GM18499 (cell line): ENCODE measurements around the gene GANAB.
"Not testable (repeated sequence)": the region's sequence is repeated elsewhere in the genome, so short reads cannot be mapped to it uniquely, and the experiment has no call there.

Experiments
- ATAC-seq: cut with Tn5 transposase; IDR thresholded peaks from one replicate; pipeline ENCODE4 v1.9.1; 2021; ENCODE audit warnings: moderate number of reproducible peaks; ENCODE audit not compliant: insufficient read depth, unreplicated experiment

GANAB gene

DNA sequence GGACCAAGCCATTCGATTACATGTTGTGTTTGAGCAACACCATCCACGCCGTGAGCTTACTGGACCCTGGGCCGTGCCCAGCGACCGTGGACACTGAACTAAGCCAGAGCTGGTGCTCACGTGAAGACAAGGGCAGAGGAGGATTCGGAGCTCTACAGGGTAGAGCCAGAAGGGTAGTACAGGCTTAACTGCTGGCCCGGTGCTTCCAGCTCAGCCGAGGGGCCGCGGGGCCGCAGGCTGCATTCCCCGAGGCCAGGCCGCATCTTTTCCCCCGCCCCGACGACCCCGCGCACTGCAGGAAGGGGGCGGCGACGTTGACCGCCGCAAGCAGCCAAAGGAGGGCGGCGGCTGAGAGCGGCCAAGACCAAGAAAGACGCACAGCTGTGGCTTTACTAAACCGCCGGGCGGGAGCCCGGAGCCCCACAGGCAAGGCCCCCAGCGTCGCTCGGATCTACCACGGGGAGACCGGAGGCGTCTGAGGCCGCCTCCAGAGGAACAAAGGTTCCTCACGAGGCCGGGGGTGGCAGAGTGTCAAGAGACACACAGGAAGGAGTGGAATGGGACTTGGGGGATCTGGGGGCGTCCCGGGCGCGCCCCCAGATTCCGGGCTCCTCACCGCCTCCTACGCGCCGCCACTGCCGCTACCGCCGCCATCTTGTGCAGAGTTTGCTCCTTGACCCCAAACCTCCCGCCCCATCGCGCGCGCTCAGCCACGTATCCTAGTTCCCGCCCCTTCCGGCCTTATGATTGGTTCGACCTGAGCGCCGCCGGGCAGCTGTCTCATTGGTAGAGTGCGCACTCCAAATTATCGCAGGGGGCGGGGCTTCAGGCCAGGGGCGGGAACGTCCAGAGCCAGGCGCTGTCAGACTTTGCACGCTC, at the start of gene GANAB:
Gene GANAB, minus strand, starts transcription at position 668 of the 879 bp plus-strand sequence. Its CDS starts 14 bp downstream, at position 654.
- peak; percentile 75 for ATAC-seq

- ATAC-seq: no peak
These were observed 48.2 kb upstream of the GANAB start for GRCh38 chr11:62694455-62695167.

GRCh38 chr11:62693624-62694023, 47.2 kb upstream of the GANAB start:
- ATAC-seq: not testable (repeated sequence)

GRCh38 chr11:62689421-62690183, 43.2 kb upstream of the GANAB start, which contains the start of gene LRRN4CL:
TSS of gene LRRN4CL (minus strand) at chr11:62689530. CDS start at chr11:62688508, 1,022 bp downstream.
- no peak for ATAC-seq

DNA sequence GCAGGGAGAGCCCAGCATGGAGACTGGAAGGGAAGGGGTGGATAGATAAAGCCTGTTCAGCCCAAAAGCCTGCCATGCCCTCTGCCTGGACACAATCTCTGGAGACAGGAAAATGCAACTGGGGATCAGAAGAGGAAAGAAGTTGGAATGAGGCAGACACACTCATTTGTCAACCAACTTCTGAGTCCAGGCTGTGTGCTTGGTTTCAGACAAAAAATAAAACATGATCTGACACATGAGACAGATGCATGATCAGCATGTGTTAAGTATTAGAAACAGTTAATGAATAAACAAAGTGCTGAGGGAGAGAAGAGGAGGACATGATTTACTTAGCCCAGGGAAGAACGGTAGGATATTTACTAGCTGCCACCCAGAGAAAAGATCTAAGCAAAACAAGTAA, 42.1 kb upstream of the GANAB start:
- no peak for ATAC-seq

GRCh38 chr11:62687508-62688396, 41.3 kb upstream of the GANAB start:
- no peak for ATAC-seq

DNA sequence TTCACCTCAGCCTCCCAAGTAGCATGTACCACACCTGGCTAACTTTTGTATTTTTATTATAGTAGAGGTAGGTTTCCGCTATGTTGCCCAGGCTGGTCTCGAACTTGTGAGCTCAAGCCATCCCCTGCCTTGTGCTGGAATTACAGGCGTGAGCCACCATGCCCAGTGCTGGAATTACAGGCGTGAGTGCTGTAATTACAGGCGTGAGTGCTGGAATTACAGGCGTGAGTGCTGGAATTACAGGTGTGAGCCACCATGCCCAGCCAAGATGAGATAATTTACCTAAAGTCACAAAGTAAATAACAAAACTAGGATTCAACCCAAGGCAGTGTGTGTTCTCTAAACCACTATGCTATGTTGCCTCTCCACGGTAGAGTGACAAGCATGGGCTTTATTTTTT, 36.1 kb upstream of the GANAB start:
- ATAC-seq: no peak

- no peak for ATAC-seq
These were observed 34.4 kb upstream of the GANAB start for GRCh38 chr11:62680825-62681240.

DNA sequence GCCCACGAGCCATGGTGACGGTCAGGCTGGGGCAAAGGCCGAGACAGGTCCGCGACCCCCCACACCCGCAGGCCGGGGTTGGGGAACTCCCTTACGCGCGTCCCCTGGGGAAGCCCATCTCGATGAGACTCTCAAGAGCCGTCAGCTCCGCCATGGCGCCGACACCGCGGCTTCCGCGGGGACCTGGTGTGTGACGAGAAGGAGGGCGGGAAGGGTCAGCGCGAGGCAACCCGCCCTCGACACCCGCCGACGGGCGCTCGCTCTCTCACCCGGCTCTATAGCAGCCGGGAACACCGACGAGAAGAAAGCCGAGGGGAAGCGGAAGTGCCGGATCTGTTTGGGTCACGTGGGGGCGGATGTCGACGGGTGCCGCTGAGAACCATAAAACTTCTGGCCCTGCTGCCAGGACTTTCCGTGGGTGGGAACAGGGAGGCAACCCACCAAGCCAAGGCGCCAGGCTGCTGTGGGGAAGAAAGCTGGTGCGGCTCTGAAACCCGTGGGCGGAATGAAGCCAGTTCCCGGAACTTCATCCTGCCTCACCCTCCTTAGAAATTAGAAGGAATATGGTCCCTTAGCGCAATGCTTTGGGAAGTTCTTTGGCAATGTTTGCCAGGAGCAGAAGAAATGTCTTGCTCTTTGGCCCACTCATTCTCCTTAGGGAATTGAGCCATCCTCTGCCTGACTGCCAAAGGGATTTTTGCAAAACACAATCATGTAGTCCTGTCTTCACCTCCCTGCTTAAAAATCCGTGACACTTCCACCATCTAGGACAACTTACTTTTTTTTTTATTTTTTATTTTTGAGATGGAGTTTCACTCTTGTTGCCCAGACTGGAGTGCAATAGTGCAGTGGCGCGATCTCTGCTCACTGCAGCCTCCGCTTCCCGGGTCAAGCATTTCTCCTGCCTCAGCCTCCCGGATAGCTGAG, 32.6 kb upstream of the GANAB start, which contains the start of gene UBXN1:
Gene UBXN1, minus strand, starts transcription at position 304 of the 927 bp plus-strand sequence. Its CDS starts 150 bp downstream, at position 154.
- no peak for ATAC-seq

DNA sequence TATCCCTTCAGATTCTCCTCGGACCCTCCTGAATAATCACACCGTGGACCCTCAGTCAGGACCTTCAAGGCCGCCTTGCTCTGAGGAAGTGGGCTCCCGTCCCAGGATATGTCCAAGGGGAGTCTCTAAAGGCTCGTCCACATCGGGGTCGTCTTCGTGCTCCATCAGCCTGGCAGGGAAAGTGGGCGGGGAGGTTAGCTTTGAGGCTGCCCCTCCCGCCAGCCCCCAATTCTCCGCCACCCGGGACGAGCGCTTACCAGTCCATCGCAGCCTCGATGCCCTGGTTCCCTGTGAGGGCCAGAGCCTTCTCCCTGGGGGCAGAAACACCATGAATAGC, 32.0 kb upstream of the GANAB start:
- ATAC-seq: no peak

- ATAC-seq: no peak
These were observed 31.3 kb upstream of the GANAB start for GRCh38 chr11:62677714-62678113.

DNA sequence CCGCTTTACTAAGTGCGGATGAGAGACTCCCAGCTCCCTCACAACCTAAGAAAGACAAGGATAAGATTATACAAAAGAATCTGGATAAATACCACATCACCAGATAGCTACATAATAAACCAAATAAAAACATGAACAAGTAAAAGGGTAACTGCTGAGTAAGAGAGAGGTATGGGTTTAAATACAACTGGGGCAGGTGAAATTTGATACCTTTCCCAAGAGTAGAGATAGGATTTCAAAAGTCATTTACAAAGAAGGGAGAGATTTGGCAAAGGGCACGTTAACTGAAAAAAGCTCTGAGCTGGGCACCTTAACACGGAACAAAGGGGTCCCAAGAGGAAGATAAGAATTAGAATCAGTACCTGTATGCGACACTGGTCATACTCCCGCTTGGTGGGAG, 30.7 kb upstream of the GANAB start:
- no peak for ATAC-seq

DNA sequence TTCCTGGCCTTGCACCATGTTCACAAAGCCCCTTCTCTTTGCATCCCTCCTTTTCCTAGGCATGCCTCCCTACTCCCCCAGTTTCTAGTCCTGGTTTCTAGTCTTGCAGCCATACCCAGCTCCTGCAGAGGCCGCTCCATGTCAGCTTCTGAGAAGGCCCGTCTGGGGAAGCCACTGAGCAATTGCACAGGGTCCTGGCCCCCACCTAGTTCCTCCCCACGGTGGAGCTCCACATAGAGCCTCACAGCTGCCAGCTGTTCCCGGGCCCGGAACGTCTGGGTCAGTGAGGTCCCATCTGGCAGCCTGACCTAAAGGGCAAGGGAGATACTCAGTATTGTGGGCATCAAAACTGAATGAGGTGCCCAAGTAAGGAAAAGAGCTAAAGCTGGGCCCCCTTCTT, 30.3 kb upstream of the GANAB start:
- no peak for ATAC-seq

- not testable (repeated sequence) for ATAC-seq
These were observed 29.0 kb upstream of the GANAB start for GRCh38 chr11:62675415-62675814.

- ATAC-seq: no peak
These were observed 26.7 kb upstream of the GANAB start for GRCh38 chr11:62673196-62673525.

DNA sequence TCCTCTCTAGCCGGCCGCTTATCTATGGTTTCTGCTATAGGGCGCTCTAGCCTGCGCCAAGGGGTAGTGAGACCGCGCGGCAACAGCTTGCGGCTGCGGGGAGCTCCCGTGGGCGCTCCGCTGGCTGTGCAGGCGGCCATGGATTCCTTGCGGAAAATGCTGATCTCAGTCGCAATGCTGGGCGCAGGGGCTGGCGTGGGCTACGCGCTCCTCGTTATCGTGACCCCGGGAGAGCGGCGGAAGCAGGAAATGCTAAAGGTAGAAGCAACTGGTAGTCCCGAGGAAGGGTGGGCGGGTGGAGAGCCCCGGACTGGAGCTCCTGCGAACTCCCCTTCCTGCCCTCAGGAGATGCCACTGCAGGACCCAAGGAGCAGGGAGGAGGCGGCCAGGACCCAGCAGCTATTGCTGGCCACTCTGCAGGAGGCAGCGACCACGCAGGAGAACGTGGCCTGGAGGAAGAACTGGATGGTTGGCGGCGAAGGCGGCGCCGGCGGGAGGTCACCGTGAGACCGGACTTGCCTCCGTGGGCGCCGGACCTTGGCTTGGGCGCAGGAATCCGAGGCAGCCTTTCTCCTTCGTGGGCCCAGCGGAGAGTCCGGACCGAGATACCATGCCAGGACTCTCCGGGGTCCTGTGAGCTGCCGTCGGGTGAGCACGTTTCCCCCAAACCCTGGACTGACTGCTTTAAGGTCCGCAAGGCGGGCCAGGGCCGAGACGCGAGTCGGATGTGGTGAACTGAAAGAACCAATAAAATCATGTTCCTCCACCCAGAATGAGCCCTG, 25.4 kb upstream of the GANAB start, which contains the start of the genes LBHD1 and UQCC3:
Gene LBHD1, minus strand, starts transcription at position 660 of the 782 bp plus-strand sequence. CDS start 2,236 bp downstream, outside the sequence.
Gene UQCC3, plus strand, starts transcription at position 66 of the 782 bp plus-strand sequence. Its CDS starts 73 bp downstream, at position 139.
- no peak for ATAC-seq

GRCh38 chr11:62671236-62671607, 24.8 kb upstream of the GANAB start:
- ATAC-seq: no peak
